ENCODE measurements around the gene FNIP1.
"Not testable (repeated sequence)": the region's sequence is repeated elsewhere in the genome, so short reads cannot be mapped to it uniquely, and the experiment has no call there.

FNIP1 gene

DNA sequence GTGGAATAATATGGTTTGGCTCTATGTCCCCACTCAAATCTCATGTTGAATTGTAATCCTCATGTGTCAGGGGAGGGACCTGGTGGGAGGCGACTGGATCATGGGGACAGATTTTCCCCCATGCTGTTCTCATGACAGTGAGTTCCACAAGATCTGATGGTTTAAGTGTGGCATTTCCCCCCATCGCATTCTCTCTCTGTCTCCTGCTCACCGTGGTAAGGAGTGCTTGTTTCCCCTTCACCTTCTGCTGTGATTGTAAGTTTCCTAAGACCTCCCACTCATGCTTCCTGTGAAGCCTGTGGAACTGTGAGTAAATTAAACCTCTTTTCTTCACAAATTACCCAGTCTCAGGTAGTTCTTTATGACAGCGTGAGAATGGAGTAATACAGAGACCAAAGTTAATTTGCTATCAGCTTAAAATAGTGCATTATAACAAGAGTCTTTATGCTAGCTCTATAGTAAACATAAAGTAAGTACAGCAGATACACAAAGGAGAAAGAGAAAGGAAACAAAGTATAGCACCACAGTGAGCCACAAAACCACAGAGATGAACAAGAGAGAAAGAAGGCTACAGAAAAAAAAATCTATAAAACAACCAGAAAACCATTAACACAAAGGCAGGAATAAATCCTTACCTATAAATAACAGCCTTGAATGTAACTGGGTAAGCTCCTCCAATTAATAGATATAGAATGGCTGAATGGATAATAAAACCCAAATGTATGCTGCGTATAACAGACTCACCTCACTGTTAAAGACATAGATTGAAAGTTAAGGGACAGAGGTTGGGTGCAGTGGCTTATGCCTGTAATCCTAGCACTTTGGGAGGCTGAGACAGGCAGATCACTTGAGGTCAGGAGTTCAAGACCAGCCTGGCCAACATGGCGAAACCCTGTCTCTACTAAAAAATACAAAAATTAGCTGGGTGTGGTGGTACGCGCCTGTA, 201.5 kb downstream of the FNIP1 start:
- no peak for DNase-seq

DNA sequence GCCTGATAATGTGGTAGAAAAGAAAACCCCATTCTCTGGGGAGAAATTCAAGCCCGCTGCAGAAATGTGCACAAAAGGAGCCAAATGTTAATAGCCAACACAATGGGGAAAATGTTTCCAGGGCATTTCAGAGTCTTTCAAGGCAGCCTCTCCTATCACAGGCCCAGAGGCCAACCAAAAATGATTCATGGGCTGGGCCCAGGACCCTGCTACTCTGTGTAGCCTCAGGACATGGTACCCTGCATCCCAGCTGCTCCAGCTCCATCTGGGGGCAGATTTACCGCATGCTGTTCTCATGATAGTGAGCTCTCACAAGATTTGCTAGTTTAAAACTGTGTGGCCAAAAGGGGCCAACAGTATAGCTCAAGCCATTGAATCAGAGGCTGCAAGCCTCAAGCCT, 202.9 kb downstream of the FNIP1 start:
- no peak for DNase-seq

DNA sequence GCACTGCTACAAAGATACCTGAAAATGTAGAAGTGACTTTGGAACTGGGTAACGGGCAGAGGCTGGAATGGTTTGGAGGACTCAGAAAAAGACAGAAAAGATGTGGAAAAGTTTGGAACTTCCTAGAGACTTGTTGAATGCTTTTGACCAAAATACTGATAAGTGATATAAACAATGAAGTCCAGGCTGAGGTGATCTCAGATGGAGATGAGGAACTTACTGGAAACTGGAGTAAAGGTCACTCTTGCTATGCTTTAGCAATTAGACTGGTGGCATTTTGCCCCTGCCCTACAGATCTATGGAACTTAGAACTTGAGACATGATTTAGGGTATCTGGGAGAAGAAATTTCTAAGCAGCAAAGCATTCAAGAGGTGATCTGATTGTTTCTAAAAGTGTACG, 203.4 kb downstream of the FNIP1 start:
- not testable (repeated sequence) for DNase-seq

All from DMS79 treated with DMSO at 0.1 percent for 48 hours (cell line).